GM12891 (cell line): ENCODE results near the gene PRM2.

Experiments used
- POLR2A ChIP-seq: IDR thresholded peaks from 2 replicates; pipeline ENCODE4 v1.6.1; 2011; ENCODE audit warnings: low read depth, low read length, control low read depth
- POLR2AphosphoS5 ChIP-seq: IDR thresholded peaks from 2 replicates; pipeline ENCODE4 v1.6.1; 2011; ENCODE audit warnings: low read depth, low read length, control low read depth
- POU2F2 ChIP-seq: IDR thresholded peaks from 2 replicates; pipeline ENCODE4 v1.6.1; 2011; ENCODE audit warnings: low read depth, mild to moderate bottlenecking, control low read depth, low read length, moderate library complexity
- SPI1 ChIP-seq: IDR thresholded peaks from 2 replicates; pipeline ENCODE4 v1.6.1; 2011; ENCODE audit warnings: low read depth, low read length, control low read depth
- TAF1 ChIP-seq: IDR thresholded peaks from 2 replicates; pipeline ENCODE4 v1.6.1; 2011; ENCODE audit warnings: low read depth, low read length, control low read depth

- no peak for TF ChIP-seq POLR2A
- TF ChIP-seq TAF1 = no peak
- TF ChIP-seq POLR2AphosphoS5 = no peak
- no peak for TF ChIP-seq POU2F2
- peak; percentile 30; the same call in 1 of the 2 replicates for TF ChIP-seq SPI1
Observed at GRCh38 chr16:11309895-11310633, 33.8 kb upstream of the PRM2 start.
